SK-N-DZ (cell line): Measurements from ENCODE around the gene TRIM62.
"Not testable (repeated sequence)": the region's sequence is repeated elsewhere in the genome, so short reads cannot be mapped to it uniquely, and the experiment has no call there.

Experiments
- DNase-seq: peaks from one replicate; pipeline ENCODE4 v3.0.0-alpha.2; 2015; ENCODE audit warnings: low spot score

The TRIM62 gene

DNA sequence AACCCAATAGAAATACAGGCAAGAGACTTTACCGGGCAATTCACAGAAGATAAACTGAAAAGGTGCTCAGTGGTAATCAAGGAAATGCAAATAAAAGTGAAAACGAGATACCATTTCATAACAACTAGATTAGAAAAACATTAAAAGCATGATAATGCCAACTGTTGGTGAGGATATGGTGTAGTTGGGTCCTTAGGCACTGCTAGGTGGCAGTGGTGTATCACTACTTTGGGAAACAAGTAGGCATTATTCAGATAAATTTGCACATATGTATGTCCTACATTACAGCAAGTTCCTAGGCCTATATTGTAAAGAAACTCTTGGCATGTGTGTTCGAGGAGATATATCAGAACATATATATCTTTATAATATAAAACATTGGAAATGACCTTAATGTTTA, 69.9 kb downstream of the TRIM62 start:
- no peak for DNase-seq

DNA sequence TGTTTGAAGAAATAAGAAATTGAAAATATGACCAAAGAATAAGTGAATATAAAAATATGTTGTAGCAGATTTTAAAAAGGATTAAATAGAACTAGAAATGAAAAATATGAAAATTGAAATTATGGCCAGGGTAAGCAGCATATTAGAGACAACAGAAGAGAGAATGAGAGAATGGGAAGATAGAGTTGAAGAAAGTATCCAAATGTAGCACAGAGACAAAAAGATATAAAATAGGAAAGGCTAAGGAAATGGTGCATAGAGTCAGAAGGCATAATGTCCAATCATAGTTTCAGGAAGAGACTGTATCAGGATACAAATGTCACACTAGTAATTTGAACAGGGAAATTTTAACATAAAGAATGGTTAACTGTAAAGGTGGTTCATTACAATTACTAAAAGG, 71.4 kb downstream of the TRIM62 start:
- no peak for DNase-seq

DNA sequence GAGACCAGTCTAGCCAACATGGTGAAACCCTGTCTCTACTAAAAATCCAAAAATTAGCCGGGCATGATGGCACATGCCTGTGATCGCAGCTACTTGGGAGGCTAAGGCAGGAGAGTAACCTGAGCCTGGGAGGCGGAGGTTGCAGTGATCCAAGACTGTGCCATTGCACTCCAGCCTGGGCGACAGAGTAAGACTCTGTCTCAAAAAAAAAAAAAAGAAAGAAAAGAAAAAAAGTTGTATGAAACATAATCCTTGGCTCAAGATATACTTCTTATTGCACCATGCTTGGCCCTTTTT, 81.8 kb downstream of the TRIM62 start:
- not testable (repeated sequence) for DNase-seq

DNA sequence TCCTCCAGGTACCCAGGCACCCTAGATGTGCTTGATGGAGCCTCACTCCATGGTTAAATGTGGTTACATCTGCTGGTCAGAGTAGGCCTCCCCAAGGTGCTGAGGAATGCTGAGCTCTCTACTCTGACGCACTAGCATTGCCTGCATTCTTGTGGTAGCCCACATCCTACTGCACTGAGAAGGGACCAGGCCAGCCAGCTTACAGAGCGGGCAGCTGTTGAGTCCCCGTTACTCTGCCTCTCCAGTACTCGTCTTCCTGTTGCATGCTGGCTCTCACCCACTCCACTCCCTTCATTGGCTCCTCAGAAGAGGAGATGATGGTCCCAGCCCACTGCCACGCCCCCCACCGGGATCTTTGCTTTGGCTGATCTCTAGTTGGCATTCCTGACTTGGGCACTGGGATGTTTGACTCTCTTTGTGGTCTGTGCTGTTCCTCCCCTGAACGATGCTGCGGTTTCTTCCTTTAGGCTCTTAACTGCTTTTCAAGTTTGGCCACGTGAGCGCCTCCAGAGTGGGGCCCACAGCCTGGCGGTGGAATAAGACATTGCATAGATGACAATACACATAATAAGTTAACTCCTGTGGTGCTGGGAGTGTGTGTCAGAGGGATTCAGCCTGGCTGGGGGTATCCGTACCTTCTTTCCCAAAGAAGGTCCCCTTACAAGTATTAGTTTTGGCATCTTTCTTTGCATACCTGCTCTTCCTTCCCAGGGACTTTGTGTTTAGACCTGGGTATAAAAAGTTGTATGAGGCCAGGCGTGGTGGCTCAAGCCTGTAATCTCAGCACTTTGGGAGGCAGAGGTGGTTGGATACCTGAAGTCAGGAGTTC, 82.3 kb downstream of the TRIM62 start:
- no peak for DNase-seq

DNA sequence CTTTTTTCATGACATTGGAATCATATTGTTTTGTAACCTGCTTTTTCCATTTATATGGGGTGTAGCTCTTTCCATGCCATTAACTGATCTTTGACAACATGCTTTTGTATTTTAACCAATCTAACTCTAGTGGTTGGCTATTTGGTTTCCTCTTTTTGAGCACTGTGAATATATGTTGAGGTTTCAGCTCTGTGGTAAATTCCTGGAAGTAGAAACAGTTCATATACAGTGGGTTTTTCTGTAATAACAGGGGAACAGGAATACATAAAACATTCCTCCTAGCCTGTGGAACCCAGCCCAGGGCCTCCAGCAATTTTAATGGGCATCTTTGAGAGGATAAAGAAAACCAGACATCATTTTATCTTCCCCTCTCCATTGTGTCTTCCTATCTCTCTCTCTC, 83.5 kb downstream of the TRIM62 start:
- DNase-seq: no peak

DNA sequence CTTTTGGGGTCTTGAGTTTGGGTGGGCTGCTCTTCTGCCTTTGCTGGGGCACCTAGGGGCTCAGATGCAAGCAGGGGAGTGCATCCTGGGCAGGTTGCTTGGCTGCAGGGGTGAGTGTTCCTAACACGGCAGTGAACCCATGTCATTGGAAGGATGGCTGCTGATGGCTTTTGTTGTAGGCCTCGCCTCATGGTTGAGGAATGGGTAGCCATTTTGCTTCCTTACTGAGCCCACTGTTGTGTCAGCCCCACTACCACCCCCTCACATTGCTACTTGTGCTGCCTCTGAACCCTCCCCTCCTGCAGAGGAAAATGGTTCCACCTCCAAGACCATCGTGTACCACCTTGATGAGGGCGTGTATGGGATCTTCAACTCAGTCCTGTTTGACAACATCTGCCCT, 84.1 kb downstream of the TRIM62 start:
- no peak for DNase-seq

DNA sequence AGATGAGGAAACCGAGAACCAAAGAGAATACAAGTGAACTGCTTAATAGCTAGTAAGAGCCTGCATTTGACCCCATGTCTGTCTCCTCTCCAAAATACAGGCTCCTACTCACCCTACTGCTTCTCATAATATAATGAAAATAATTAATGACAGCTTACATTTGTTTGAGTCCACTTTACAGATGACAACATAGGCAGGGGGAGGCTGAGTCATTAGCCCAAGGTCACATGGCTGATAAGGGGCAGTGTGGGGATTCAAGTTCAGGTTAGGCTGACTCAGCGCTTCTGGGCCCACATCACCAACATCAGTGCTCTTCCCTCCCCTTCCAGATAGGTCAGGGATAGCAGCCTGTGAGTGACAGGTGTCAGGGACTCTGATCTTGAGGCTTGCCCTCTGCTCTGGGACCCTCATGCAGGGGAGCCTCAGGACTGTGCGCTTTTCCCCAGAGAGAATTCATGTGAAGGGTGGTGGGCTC, 84.7 kb downstream of the TRIM62 start:
- DNase-seq: no peak

DNA sequence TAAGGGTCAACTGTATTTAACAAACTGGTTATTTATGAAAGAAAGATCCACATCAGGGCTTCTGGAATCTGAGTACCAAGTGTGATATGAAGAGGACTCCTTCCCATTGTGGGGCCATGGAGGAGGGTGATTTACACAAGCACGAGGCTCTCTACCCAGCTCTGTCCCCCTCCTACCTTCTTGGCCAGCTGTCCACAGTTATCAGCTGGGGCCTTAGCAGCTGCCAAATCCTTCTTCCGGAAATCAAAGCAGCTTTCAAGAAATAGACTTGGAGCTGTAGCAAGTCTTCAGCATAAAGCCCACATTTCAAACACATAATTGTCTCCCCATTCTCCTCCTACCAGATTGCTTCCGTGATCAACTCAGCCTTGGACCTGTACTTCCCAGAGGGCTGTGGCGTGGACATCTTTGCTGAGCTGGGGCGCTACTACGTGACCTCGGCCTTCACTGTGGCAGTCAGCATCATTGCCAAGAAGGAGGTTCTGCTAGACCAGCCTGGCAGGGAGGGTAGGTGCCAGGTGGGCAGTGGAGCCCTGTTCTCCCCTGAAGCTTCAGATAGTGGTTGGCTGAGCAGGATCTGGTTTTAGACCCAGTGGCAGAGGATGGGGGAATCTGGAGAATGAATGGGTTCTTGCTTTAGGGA, 85.4 kb downstream of the TRIM62 start:
- no peak for DNase-seq
